ENCODE data around the gene THEM4.
A peak's percentile ranks its signal among the peaks of the same experiment; 100 is the strongest.
"Not testable (repeated sequence)": the region's sequence is repeated elsewhere in the genome, so short reads cannot be mapped to it uniquely, and the experiment has no call there.

THEM4 gene

DNA sequence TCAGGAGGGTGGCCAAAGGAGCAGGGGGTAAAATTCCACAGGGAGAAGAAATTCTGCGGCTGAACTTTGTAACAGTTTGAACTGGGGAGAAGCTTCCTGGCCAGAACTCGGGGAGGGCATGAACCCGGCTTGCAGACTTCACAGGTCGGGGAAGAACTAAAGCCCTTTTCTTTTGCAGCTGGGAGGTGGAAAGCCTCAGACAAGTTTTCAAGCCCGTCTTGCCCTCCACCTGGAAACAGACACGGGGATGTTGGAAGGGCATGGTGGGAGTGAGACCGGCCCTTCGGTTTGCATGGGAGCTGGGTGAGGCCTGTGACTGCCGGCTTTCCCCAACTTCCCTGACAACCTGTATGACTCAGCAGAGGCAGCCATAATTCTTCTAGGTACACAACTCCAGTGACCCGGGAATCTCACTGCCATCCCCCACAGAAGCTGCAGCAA, 11.3 kb downstream of the THEM4 start:
- H3K9me3 Mint-ChIP-seq = peaks cover 28% of the 10 kb centered on the region
- H3K27ac Mint-ChIP-seq = peak overlapping the region; percentile 93
- H3K4me3 Mint-ChIP-seq = peak overlapping the region; percentile 52
- peaks cover 55% of the 10 kb centered on the region for H3K4me1 Mint-ChIP-seq
- no peak for DNase-seq
- CTCF ChIA-PET = interaction anchor here (1.0 to 3.7 kb wide), 7 partner anchors 9 to 109 kb away, joined by 3 to 21 read pairs (median 5); partner anchors contain the start of gene THEM4
- H3K27me3 Mint-ChIP-seq = no peaks in the 10 kb centered on the region
- peaks cover 50% of the 10 kb centered on the region for H3K36me3 Mint-ChIP-seq

- Mint-ChIP-seq H3K9me3 (no peaks in the 10 kb centered on the region), H3K27me3 (no peaks in the 10 kb centered on the region), H3K4me1 (peaks cover 39% of the 10 kb centered on the region), H3K36me3 (peaks cover 45% of the 10 kb centered on the region), H3K4me3 (no peak overlapping the region), H3K27ac (no peak overlapping the region)
- no peak for DNase-seq
- CTCF ChIA-PET = interaction anchor here (1.2 to 1.5 kb wide), 2 partner anchors 109 to 118 kb away, joined by 3 read pairs; no protein-coding TSS in a partner anchor
Observed at GRCh38 chr1:151893176-151893924, 16.0 kb downstream of the THEM4 start.

DNA sequence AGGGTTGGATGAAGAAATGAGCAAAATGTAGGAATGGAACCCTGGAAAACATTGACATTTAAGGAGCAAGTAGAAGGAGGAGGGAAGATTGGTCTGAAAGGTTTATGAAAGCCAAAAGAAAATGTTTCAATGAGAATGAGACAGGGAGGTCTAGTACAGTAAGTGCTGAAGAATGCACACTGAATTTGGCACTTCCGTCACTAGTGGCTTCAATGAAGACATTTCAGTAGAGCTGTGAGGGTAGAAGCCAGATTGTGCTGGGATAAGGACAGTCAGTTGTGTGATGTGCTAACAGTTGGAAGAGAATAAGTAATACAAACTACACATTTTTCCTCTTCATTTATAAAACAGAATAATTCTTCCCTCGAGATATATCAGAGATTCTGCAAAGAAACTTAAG, 17.1 kb downstream of the THEM4 start:
- Mint-ChIP-seq H3K27ac (no peak overlapping the region), H3K9me3 (no peaks in the 10 kb centered on the region), H3K36me3 (peaks cover 50% of the 10 kb centered on the region), H3K4me3 (no peak overlapping the region), H3K4me1 (peaks cover 27% of the 10 kb centered on the region), H3K27me3 (no peaks in the 10 kb centered on the region)
- no peak for DNase-seq
- CTCF ChIA-PET = interaction anchor here (1.2 to 5.8 kb wide), 3 partner anchors 109 to 119 kb away, joined by 3 to 83 read pairs (median 3); no protein-coding TSS in a partner anchor

GRCh38 chr1:151891512-151891911, 17.8 kb downstream of the THEM4 start:
- no peak for DNase-seq
- no peaks in the 10 kb centered on the region for H3K9me3 Mint-ChIP-seq
- peak overlapping the region; percentile 30 for H3K27ac Mint-ChIP-seq
- no peak overlapping the region for H3K4me3 Mint-ChIP-seq
- CTCF ChIA-PET = interaction anchor here (5.8 kb wide), 1 partner anchor 110 kb away, joined by 83 read pairs; no protein-coding TSS in a partner anchor
- H3K4me1 Mint-ChIP-seq = peaks cover 20% of the 10 kb centered on the region
- no peaks in the 10 kb centered on the region for H3K27me3 Mint-ChIP-seq
- peaks cover 53% of the 10 kb centered on the region for H3K36me3 Mint-ChIP-seq

- Mint-ChIP-seq H3K27ac (no peak overlapping the region), H3K4me1 (peaks cover 14% of the 10 kb centered on the region), H3K36me3 (peaks cover 47% of the 10 kb centered on the region), H3K9me3 (no peaks in the 10 kb centered on the region), H3K4me3 (no peak overlapping the region), H3K27me3 (no peaks in the 10 kb centered on the region)
- no peak for DNase-seq
- CTCF ChIA-PET = interaction anchor here (1.3 to 5.8 kb wide), 7 partner anchors 9 to 112 kb away, joined by 3 to 83 read pairs (median 6); no protein-coding TSS in a partner anchor
Observed at GRCh38 chr1:151888972-151889570, 20.2 kb downstream of the THEM4 start.

- CTCF ChIA-PET = interaction anchor here (0.8 to 5.8 kb wide), 7 partner anchors 11 to 126 kb away, joined by 3 to 83 read pairs (median 5); no protein-coding TSS in a partner anchor
- Mint-ChIP-seq H3K27ac (no peak overlapping the region), H3K4me3 (no peak overlapping the region), H3K27me3 (no peaks in the 10 kb centered on the region), H3K9me3 (no peaks in the 10 kb centered on the region), H3K4me1 (peaks cover 13% of the 10 kb centered on the region), H3K36me3 (peaks cover 37% of the 10 kb centered on the region)
- DNase-seq = no peak
Observed at GRCh38 chr1:151887028-151887427, 22.3 kb downstream of the THEM4 start.

GRCh38 chr1:151885479-151885878, 23.8 kb downstream of the THEM4 start:
- no peaks in the 10 kb centered on the region for H3K27me3 Mint-ChIP-seq
- CTCF ChIA-PET = interaction anchor here (1.1 kb wide), 1 partner anchor 113 kb away, joined by 3 read pairs; no protein-coding TSS in a partner anchor
- no peak for DNase-seq
- no peak overlapping the region for H3K4me3 Mint-ChIP-seq
- H3K9me3 Mint-ChIP-seq = no peaks in the 10 kb centered on the region
- H3K36me3 Mint-ChIP-seq = peaks cover 27% of the 10 kb centered on the region
- H3K4me1 Mint-ChIP-seq = peaks cover 4% of the 10 kb centered on the region
- H3K27ac Mint-ChIP-seq = no peak overlapping the region

DNA sequence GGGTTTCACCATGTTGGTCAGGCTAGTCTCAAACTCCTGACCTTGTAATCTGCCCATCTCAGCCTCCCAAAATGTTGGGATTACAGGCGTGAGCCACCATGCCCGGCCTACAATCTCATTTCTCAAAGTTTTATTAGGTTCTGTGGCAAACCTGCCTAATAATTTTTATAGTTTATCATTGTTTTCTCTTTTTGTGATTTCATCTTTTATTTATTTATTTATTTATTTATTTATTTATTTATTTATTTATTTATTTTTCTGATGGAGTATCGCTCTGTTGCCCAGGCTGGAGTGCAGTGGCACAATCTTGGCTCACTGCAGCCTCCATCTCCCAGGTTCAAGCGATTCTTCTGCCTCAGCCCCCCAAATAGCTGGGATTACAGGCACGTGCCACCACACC, 24.4 kb downstream of the THEM4 start:
- H3K4me3 Mint-ChIP-seq, H3K27me3 Mint-ChIP-seq, H3K4me1 Mint-ChIP-seq, H3K9me3 Mint-ChIP-seq, DNase-seq, H3K27ac Mint-ChIP-seq: not testable (repeated sequence)
- peaks cover 27% of the 10 kb centered on the region for H3K36me3 Mint-ChIP-seq
- CTCF ChIA-PET = interaction anchor here (1.1 to 1.9 kb wide), 2 partner anchors 113 to 117 kb away, joined by 3 to 9 read pairs; no protein-coding TSS in a partner anchor

- not testable (repeated sequence) for DNase-seq, H3K9me3 Mint-ChIP-seq, H3K4me1 Mint-ChIP-seq, H3K4me3 Mint-ChIP-seq, H3K27me3 Mint-ChIP-seq, H3K27ac Mint-ChIP-seq
- H3K36me3 Mint-ChIP-seq = peaks cover 27% of the 10 kb centered on the region
- CTCF ChIA-PET = interaction anchor here (0.6 to 1.9 kb wide), 3 partner anchors 83 to 117 kb away, joined by 3 to 9 read pairs (median 3); no protein-coding TSS in a partner anchor
Observed at GRCh38 chr1:151884445-151884844, 24.9 kb downstream of the THEM4 start.

- not testable (repeated sequence) for H3K27me3 Mint-ChIP-seq, DNase-seq, H3K27ac Mint-ChIP-seq, H3K4me3 Mint-ChIP-seq, H3K9me3 Mint-ChIP-seq, H3K4me1 Mint-ChIP-seq
- H3K36me3 Mint-ChIP-seq = peaks cover 21% of the 10 kb centered on the region
- CTCF ChIA-PET = interaction anchor here (0.6 to 1.9 kb wide), 3 partner anchors 18 to 118 kb away, joined by 3 to 9 read pairs (median 3); no protein-coding TSS in a partner anchor
Observed at GRCh38 chr1:151883898-151884297, 25.4 kb downstream of the THEM4 start.

DNA sequence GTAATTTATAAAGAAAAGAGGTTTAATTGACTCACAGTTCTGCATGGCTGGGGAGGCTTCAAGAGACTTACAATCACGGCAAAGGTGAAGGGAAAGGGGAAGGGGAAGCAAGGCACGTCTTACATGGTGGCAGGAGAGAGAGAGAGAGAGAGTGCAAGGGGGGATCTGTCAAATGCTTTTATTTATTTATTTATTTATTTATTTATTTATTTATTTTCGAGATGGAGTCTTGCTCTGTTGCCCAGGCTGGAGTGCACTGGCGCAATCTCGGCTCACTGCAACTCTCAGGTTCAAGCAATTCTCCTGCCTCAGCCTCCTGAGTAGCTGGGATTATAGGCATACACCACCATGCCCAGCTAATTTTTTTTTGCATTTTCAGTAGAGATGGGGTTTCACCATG, 26.4 kb downstream of the THEM4 start:
- H3K27me3 Mint-ChIP-seq, H3K4me1 Mint-ChIP-seq, H3K27ac Mint-ChIP-seq, DNase-seq, H3K4me3 Mint-ChIP-seq, H3K9me3 Mint-ChIP-seq: not testable (repeated sequence)
- CTCF ChIA-PET = interaction anchor here (0.9 to 1.9 kb wide), 3 partner anchors 46 to 119 kb away, joined by 3 to 9 read pairs (median 4); no protein-coding TSS in a partner anchor
- H3K36me3 Mint-ChIP-seq = peaks cover 19% of the 10 kb centered on the region

DNA sequence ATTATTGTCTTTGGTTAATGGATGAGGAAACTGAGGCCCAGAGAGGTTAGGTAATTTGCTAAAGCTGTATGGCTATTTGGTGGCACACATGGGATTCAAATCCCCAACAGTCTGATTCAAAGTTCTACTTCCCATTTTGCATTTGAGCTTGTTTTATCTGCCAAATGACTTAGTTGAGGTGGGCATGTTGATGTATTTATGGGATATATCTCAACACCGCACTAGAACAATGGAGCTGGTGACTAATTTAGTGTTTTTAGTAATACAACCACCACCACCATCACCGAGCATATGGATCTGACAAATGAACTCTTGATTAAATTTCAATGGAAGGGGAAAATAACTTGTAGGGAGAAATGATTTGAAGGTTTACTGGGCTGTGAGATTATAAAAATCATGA, 26.8 kb downstream of the THEM4 start:
- Mint-ChIP-seq H3K4me1 (no peaks in the 10 kb centered on the region), H3K27me3 (no peaks in the 10 kb centered on the region), H3K27ac (no peak overlapping the region), H3K9me3 (no peaks in the 10 kb centered on the region), H3K36me3 (peaks cover 19% of the 10 kb centered on the region), H3K4me3 (no peak overlapping the region)
- CTCF ChIA-PET = interaction anchor here (0.6 to 1.4 kb wide), 5 partner anchors 46 to 323 kb away, joined by 3 to 5 read pairs (median 3); no protein-coding TSS in a partner anchor
- no peak for DNase-seq

DNA sequence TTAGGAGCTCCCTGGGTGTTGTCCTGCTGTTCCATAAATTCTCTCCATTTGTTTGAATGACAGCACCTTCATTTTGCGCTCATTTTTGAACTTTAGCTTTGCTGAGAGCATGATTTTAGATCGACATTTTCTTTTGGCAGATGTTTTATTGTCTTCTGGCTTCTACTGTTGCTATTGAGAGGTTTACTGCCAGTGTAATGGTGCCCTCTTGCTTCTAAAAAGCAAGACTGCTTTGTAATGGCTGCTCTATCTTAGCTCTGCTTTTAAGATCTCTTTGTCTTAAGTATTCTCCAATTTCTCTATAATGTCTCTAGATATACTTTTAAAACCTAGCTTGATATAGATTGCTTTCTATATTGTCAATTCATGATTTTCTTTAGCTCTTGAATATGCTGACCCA, 27.8 kb downstream of the THEM4 start:
- Mint-ChIP-seq H3K27ac (no peak overlapping the region), H3K4me3 (no peak overlapping the region), H3K4me1 (no peaks in the 10 kb centered on the region), H3K27me3 (no peaks in the 10 kb centered on the region), H3K36me3 (peaks cover 17% of the 10 kb centered on the region), H3K9me3 (no peaks in the 10 kb centered on the region)
- CTCF ChIA-PET = interaction anchor here (0.6 to 1.4 kb wide), 5 partner anchors 33 to 578 kb away, joined by 4 to 5 read pairs (median 5); partner anchors contain the start of gene C2CD4D
- no peak for DNase-seq

Measured in activated naive CD4-positive, alpha-beta T cell treated with anti-CD3 and anti-CD28 coated beads, Interleukin-2, amount 10 ng/mL, durations not matched to agents 7 days and 5 days (primary cell).